ENCODE measurements around the gene ADAMTSL4. TPM values are rescaled to one million over a fixed set of nuclear protein-coding genes. Genes with fewer than 3 reads are reported as not detected.

The ADAMTSL4 gene
- total RNA-seq, 1 experiment from 2014 or later: not detected

DNA sequence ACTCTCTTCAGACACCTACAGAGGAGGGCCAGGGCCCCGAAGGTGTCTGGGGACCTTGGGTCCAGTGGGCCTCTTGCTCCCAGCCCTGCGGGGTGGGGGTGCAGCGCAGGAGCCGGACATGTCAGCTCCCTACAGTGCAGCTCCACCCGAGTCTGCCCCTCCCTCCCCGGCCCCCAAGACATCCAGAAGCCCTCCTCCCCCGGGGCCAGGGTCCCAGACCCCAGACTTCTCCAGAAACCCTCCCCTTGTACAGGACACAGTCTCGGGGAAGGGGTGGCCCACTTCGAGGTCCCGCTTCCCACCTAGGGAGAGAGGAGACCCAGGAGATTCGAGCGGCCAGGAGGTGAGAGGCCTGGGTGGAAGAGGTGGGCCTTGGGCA is 3.7 kb downstream of the ADAMTSL4 start:
- ChIA-PET CTCF (no interaction called here), POLR2A (ENCODE audit: low non-redundant PET) (no interaction called here)
- Histone ChIP-seq H3K9me3 (ENCODE audit: low read depth, low read length, poor library complexity, severe bottlenecking) (no peaks in the 10 kb centered on the region), H3K4me1 (ENCODE audit: insufficient read depth, low read length, poor library complexity, severe bottlenecking) (peaks cover 10% of the 10 kb centered on the region), H3K27ac (ENCODE audit: low read depth, low read length, poor library complexity, severe bottlenecking) (no peak overlapping the region), H3K4me3 (ENCODE audit: low read depth, low read length, poor library complexity, severe bottlenecking) (no peak overlapping the region), H3K27me3 (replicated peaks; ENCODE audit: insufficient read depth, low read depth, low read length, poor library complexity) (no peaks in the 10 kb centered on the region), H3K36me3 (ENCODE audit: insufficient read depth, low read length, poor library complexity, severe bottlenecking) (no peaks in the 10 kb centered on the region)
- no TSS peak for BruUV-seq (replicated peaks)
- no peak for DNase-seq (ENCODE audit: low spot score)
- intact Hi-C loops (cut with micrococcal nuclease; ENCODE audit: unreplicated experiment): no loop called here
- TF ChIP-seq CTCF (conservative IDR thresholded peaks at IDR 0.05; ENCODE audit: low read depth, low read length): no peak

DNA sequence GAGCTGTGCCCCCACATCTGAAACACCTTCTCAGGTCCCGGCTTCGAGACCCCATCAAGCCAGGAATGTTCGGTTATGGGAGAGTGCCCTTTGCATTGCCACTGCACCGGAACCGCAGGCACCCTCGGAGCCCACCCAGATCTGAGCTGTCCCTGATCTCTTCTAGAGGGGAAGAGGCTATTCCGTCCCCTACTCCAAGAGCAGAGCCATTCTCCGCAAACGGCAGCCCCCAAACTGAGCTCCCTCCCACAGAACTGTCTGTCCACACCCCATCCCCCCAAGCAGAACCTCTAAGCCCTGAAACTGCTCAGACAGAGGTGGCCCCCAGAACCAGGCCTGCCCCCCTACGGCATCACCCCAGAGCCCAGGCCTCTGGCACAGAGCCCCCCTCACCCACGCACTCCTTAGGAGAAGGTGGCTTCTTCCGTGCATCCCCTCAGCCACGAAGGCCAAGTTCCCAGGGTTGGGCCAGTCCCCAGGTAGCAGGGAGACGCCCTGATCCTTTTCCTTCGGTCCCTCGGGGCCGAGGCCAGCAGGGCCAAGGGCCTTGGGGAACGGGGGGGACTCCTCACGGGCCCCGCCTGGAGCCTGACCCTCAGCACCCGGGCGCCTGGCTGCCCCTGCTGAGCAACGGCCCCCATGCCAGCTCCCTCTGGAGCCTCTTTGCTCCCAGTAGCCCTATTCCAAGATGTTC is 4.3 kb downstream of the ADAMTSL4 start:
- no peak overlapping the region for H3K4me3 ChIP-seq (ENCODE audit: low read depth, low read length, poor library complexity, severe bottlenecking)

GRCh38 chr1:150554086-150554452 is 4.9 kb downstream of the ADAMTSL4 start:
- no peak overlapping the region for H3K27ac ChIP-seq (ENCODE audit: low read depth, low read length, poor library complexity, severe bottlenecking)
- POLR2A ChIA-PET (ENCODE audit: low non-redundant PET): interaction anchor here (0.6 kb wide), 1 partner anchor 25 kb away, joined by 3 read pairs; the partner anchor contains the start of gene MCL1
- intact Hi-C loops (cut with micrococcal nuclease; ENCODE audit: unreplicated experiment): no loop called here
- BruUV-seq (replicated peaks): no TSS peak
- TF ChIP-seq CTCF (conservative IDR thresholded peaks at IDR 0.05; ENCODE audit: low read depth, low read length) (no peak), EZH2 (IDR thresholded peaks at IDR 0.05; ENCODE audit: borderline replicate concordance, low read depth, low read length, poor library complexity, severe bottlenecking) (no peak)
- H3K27me3 ChIP-seq (replicated peaks; ENCODE audit: insufficient read depth, low read depth, low read length, poor library complexity): no peaks in the 10 kb centered on the region
- DNase-seq (ENCODE audit: low spot score): no peak
- no peaks in the 10 kb centered on the region for H3K9me3 ChIP-seq (ENCODE audit: low read depth, low read length, poor library complexity, severe bottlenecking)
- H3K4me3 ChIP-seq (ENCODE audit: low read depth, low read length, poor library complexity, severe bottlenecking): no peak overlapping the region
- CTCF ChIA-PET: no interaction called here
- H3K36me3 ChIP-seq (ENCODE audit: insufficient read depth, low read length, poor library complexity, severe bottlenecking): no peaks in the 10 kb centered on the region
- H3K4me1 ChIP-seq (ENCODE audit: insufficient read depth, low read length, poor library complexity, severe bottlenecking): peaks cover 10% of the 10 kb centered on the region

More for the DNA sequence above, 4.3 kb downstream of the ADAMTSL4 start:
- ChIA-PET POLR2A (ENCODE audit: low non-redundant PET) (no interaction called here), CTCF (no interaction called here)
- DNase-seq (ENCODE audit: low spot score): no peak
- no peak for TF ChIP-seq CTCF (conservative IDR thresholded peaks at IDR 0.05; ENCODE audit: low read depth, low read length)
- no peak for TF ChIP-seq EZH2 (IDR thresholded peaks at IDR 0.05; ENCODE audit: borderline replicate concordance, low read depth, low read length, poor library complexity, severe bottlenecking)
- H3K27ac ChIP-seq (ENCODE audit: low read depth, low read length, poor library complexity, severe bottlenecking): no peak overlapping the region
- peaks cover 10% of the 10 kb centered on the region for H3K4me1 ChIP-seq (ENCODE audit: insufficient read depth, low read length, poor library complexity, severe bottlenecking)
- no peaks in the 10 kb centered on the region for H3K27me3 ChIP-seq (replicated peaks; ENCODE audit: insufficient read depth, low read depth, low read length, poor library complexity)
- no peaks in the 10 kb centered on the region for H3K36me3 ChIP-seq (ENCODE audit: insufficient read depth, low read length, poor library complexity, severe bottlenecking)
- no peaks in the 10 kb centered on the region for H3K9me3 ChIP-seq (ENCODE audit: low read depth, low read length, poor library complexity, severe bottlenecking)
- intact Hi-C loops (cut with micrococcal nuclease; ENCODE audit: unreplicated experiment): no loop called here
- BruUV-seq (replicated peaks): no TSS peak

Data from A673 (cell line).